ENCODE data around the gene NTMT1. TPM values are rescaled to one million over a fixed set of nuclear protein-coding genes. Genes with fewer than 3 reads are reported as not detected.

The NTMT1 gene
- polyA plus RNA-seq, 2 of the 4 experiments (the other 2 are of a cell fraction): 49.4 to 92.2 TPM

DNA sequence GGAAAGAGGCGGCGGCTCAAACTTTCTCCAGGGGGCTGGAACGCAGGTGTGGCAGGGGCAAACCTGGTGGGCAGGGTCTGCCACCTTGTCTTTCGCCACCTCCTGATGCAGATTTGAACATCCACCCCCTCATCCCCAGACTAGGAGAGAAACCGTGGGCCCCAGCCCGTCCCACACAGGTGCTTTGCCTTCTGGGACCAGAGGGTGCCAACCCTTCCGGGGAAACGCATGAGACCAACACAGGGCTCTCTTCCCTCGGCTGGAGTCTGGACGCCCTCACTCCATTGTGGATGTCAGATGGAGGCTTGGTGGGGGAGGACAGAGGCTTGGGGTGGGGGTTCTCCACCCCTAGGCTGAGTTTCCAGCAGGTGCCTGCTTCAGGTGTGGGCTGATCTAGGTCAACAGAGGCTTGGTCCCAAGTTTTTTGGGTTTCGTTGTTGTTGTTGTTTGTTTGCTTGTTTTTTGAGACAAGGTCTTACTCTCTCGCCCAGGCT lies 14.6 kb upstream of the NTMT1 start:
- no peak overlapping the region for H3K4me3 ChIP-seq
- FAIRE-seq (no peak), DNase-seq (ENCODE audit: low read depth in 1 of 2, low spot score in 1 of 2) (no peak), ATAC-seq (0 out of 6 replicates have a peak, but pooled peaks of 1 of the 2 experiments have one; percentile 2)
- H3K9me3 ChIP-seq: no peaks in the 10 kb centered on the region
- H3K4me1 ChIP-seq: peaks cover 62% of the 10 kb centered on the region
- H3K27ac ChIP-seq: peak overlapping the region; percentile 100
- peak overlapping the region; percentile 83 for H3K4me2 ChIP-seq
- ChIA-PET POLR2A (interaction anchor here (0.8 to 1.2 kb wide), 3 partner anchors 115 to 433 kb away, joined by 3 to 5 read pairs (median 3); partner anchors contain the start of gene IER5L), CTCF (interaction anchor here (0.7 to 23.2 kb wide), 38 partner anchors 12 to 541 kb away, joined by 3 to 653 read pairs (median 4); partner anchors contain the start of genes C9orf50 and NTMT1)
- no peak for TF ChIP-seq CHD2 (IDR thresholded peaks at IDR 0.05; ENCODE audit: low read length, partially characterized antibody)
- TF ChIP-seq, protein P1, sequence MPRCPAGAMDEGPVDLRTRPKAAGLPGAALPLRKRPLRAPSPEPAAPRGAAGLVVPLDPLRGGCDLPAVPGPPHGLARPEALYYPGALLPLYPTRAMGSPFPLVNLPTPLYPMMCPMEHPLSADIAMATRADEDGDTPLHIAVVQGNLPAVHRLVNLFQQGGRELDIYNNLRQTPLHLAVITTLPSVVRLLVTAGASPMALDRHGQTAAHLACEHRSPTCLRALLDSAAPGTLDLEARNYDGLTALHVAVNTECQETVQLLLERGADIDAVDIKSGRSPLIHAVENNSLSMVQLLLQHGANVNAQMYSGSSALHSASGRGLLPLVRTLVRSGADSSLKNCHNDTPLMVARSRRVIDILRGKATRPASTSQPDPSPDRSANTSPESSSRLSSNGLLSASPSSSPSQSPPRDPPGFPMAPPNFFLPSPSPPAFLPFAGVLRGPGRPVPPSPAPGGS (IDR thresholded peaks at IDR 0.05): no peak
- no peak for TF ChIP-seq FOSL2 (IDR thresholded peaks at IDR 0.05)
- TF ChIP-seq FOSL2 (CRISPR knock-in tag; IDR thresholded peaks at IDR 0.05): no peak
- no peak for TF ChIP-seq TFCP2L1 (CRISPR knock-in tag; IDR thresholded peaks at IDR 0.05)
- TF ChIP-seq HOXA7 (CRISPR knock-in tag; IDR thresholded peaks at IDR 0.05): no peak
- no peak for TF ChIP-seq TP53 (CRISPR knock-in tag; IDR thresholded peaks at IDR 0.05)
- TF ChIP-seq KDM5A (IDR thresholded peaks at IDR 0.05): no peak
- 22% methylated on average over 12 of the region's 12 CpGs for WGBS (ENCODE audit: missing lambda C conversion rate)

DNA sequence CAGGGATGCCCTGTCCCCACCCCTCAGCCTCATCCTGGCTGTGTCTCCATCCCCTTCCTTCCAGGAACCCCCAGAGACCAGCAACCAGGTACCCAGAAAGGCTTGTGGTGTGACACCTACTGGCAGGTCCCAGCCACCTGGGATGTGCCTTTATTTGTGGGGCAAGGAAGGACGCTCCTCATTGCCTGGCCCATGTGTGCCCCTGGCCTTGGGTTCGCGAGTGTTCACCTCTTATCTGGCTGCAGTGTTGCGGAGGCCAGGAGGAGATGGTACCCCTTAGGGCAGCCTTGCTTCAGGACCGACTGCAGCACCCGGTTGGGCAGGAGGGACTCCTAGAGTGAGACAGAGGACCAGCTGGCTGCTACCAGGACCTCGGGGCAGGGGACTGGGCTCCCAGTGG lies 13.8 kb upstream of the NTMT1 start:
- CTCF ChIA-PET: interaction anchor here (0.7 to 23.2 kb wide), 17 partner anchors 11 to 476 kb away, joined by 3 to 653 read pairs (median 7); partner anchors contain the start of genes C9orf50 and NTMT1
- TF ChIP-seq SMC3 (IDR thresholded peaks at IDR 0.05) (0 out of 3 replicates have a peak, but pooled peaks have one; percentile 10), CBX2 (IDR thresholded peaks at IDR 0.05; ENCODE audit: borderline replicate concordance, low read depth) (no peak)
- WGBS (ENCODE audit: missing lambda C conversion rate): 91% methylated on average over 6 of the region's 7 CpGs
- FAIRE-seq (no peak), DNase-seq (ENCODE audit: low read depth in 1 of 2, low spot score in 1 of 2) (no peak), ATAC-seq (no peak)
- H3K9me3 ChIP-seq: no peaks in the 10 kb centered on the region
- H3K27ac ChIP-seq: peak overlapping the region; percentile 100; a peak in 5 of 6 replicates
- POLR2A ChIA-PET: no interaction called here
- no peak overlapping the region for H3K4me3 ChIP-seq
- peak overlapping the region; percentile 83; the same call in 2 of the 3 replicates for H3K4me2 ChIP-seq
- H3K4me1 ChIP-seq: peaks cover 63% of the 10 kb centered on the region

GRCh38 chr9:129612815-129613519 lies 13.0 kb upstream of the NTMT1 start:
- DNase-seq (ENCODE audit: low read depth in 1 of 2, low spot score in 1 of 2): no peak
- 83% methylated on average over 11 of the region's 15 CpGs for WGBS (ENCODE audit: missing lambda C conversion rate)
- ChIA-PET CTCF (interaction anchor here (0.7 to 23.2 kb wide), 11 partner anchors 10 to 477 kb away, joined by 3 to 653 read pairs (median 7); partner anchors contain the start of genes C9orf50 and NTMT1), POLR2A (no interaction called here)
- no peak for ATAC-seq
- H3K4me2 ChIP-seq: no peak overlapping the region
- peaks cover 63% of the 10 kb centered on the region for H3K4me1 ChIP-seq
- no peaks in the 10 kb centered on the region for H3K9me3 ChIP-seq
- TF ChIP-seq NR3C1 (IDR thresholded peaks at IDR 0.05): no peak
- TF ChIP-seq EHF (CRISPR knock-in tag; IDR thresholded peaks at IDR 0.05): no peak
- no peak for TF ChIP-seq ZSCAN20 (CRISPR knock-in tag; IDR thresholded peaks at IDR 0.05)
- TF ChIP-seq JUN (IDR thresholded peaks at IDR 0.05): no peak
- TF ChIP-seq HOXB13 (CRISPR knock-in tag; IDR thresholded peaks at IDR 0.05; ENCODE audit: low read depth): no peak
- TF ChIP-seq, protein P2, sequence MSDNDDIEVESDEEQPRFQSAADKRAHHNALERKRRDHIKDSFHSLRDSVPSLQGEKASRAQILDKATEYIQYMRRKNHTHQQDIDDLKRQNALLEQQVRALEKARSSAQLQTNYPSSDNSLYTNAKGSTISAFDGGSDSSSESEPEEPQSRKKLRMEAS (IDR thresholded peaks at IDR 0.05): no peak
- no peak for TF ChIP-seq CHD2 (IDR thresholded peaks at IDR 0.05; ENCODE audit: low read length, partially characterized antibody)
- no peak for TF ChIP-seq TP53 (CRISPR knock-in tag; IDR thresholded peaks at IDR 0.05)
- TF ChIP-seq KDM1A (IDR thresholded peaks at IDR 0.05; ENCODE audit: low read depth): no peak
- no peak for TF ChIP-seq FOSB (CRISPR knock-in tag; IDR thresholded peaks at IDR 0.05)
- no peak for TF ChIP-seq HOXA7 (CRISPR knock-in tag; IDR thresholded peaks at IDR 0.05)
- TF ChIP-seq TFCP2L1 (CRISPR knock-in tag; IDR thresholded peaks at IDR 0.05): no peak
- TF ChIP-seq PBX3 (IDR thresholded peaks at IDR 0.05): no peak
- TF ChIP-seq SREBF2 (IDR thresholded peaks at IDR 0.05): no peak
- no peak for TF ChIP-seq REST (IDR thresholded peaks at IDR 0.05)
- TF ChIP-seq ELK1 (IDR thresholded peaks at IDR 0.05; ENCODE audit: low read depth, low read length): no peak
- no peak for FAIRE-seq
- H3K27ac ChIP-seq: peak overlapping the region; percentile 100; a peak in 5 of 6 replicates
- H3K4me3 ChIP-seq: no peak overlapping the region

All from A549 (cell line).